BJ (cell line): ENCODE data around the gene ANAPC4. TPM values are rescaled to one million over a fixed set of nuclear protein-coding genes. Genes with fewer than 3 reads are reported as not detected.
"Not testable (repeated sequence)": the region's sequence is repeated elsewhere in the genome, so short reads cannot be mapped to it uniquely, and the experiment has no call there.

ENCODE experiments used
- CTCF ChIA-PET: fragments of 350-600 bp; formaldehyde crosslinking; extraction: SDS; loops from one replicate; lab custom pipeline; 2021; ENCODE audit warnings: antibody characterized with exemption, inconsistent platforms; lab: Yijun Ruan, JAX
- POLR2A ChIA-PET: fragments of 300-600 bp; sonication (Branson Sonifier 250); formaldehyde crosslinking; extraction: SDS; loops from one replicate; lab custom pipeline; 2021; ENCODE audit warnings: antibody characterized with exemption; lab: Charles Lee
- DNase-seq: peaks from one replicate; pipeline ENCODE4 v3.0.0-alpha.2; 2011; ENCODE audit warnings: low read depth
- H3K27me3 ChIP-seq: 2 replicates; pipeline ENCODE4 v1.6.0; 2011; ENCODE audit warnings: low read length; ENCODE audit not compliant: control insufficient read depth, insufficient read depth
- H3K36me3 ChIP-seq: 2 replicates; pipeline ENCODE4 v1.5.1; 2011; ENCODE audit warnings: low read length; ENCODE audit not compliant: control insufficient read depth, insufficient read depth
- H3K4me3 ChIP-seq: 2 replicates; pipeline ENCODE4 v1.5.1; 2011; ENCODE audit warnings: low read depth, mild to moderate bottlenecking, control low read depth, low read length
- polyA minus RNA-seq: library from RNA; depleted of rRNA, polyadenylated mRNA; stranded (reverse); fragments of >200 nt; gene quantifications from 2 replicates; pipeline ENCODE4 v1.2.3, GENCODE V29; 2011; rRNA and poly(A)+ RNA removed
- polyA plus RNA-seq: library from polyadenylated mRNA; depleted of rRNA; stranded (reverse); fragments of >200 nt; gene quantifications from 2 replicates; pipeline ENCODE4 v1.2.3, GENCODE V29; 2011; rRNA removed
- TF ChIP-seq, protein P1 (sequence below): IDR thresholded peaks from 2 replicates; pipeline ENCODE4 v1.5.1; 2011; ENCODE audit warnings: low read depth, mild to moderate bottlenecking, control low read depth, inconsistent platforms, low read length, moderate library complexity; ENCODE audit not compliant: insufficient read depth

Gene ANAPC4, protein sequence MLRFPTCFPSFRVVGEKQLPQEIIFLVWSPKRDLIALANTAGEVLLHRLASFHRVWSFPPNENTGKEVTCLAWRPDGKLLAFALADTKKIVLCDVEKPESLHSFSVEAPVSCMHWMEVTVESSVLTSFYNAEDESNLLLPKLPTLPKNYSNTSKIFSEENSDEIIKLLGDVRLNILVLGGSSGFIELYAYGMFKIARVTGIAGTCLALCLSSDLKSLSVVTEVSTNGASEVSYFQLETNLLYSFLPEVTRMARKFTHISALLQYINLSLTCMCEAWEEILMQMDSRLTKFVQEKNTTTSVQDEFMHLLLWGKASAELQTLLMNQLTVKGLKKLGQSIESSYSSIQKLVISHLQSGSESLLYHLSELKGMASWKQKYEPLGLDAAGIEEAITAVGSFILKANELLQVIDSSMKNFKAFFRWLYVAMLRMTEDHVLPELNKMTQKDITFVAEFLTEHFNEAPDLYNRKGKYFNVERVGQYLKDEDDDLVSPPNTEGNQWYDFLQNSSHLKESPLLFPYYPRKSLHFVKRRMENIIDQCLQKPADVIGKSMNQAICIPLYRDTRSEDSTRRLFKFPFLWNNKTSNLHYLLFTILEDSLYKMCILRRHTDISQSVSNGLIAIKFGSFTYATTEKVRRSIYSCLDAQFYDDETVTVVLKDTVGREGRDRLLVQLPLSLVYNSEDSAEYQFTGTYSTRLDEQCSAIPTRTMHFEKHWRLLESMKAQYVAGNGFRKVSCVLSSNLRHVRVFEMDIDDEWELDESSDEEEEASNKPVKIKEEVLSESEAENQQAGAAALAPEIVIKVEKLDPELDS
- polyA plus RNA-seq, result 7.0 and 16.1 TPM in 2 replicates
- polyA minus RNA-seq, result 6.7 and 7.1 TPM in 2 replicates

DNA sequence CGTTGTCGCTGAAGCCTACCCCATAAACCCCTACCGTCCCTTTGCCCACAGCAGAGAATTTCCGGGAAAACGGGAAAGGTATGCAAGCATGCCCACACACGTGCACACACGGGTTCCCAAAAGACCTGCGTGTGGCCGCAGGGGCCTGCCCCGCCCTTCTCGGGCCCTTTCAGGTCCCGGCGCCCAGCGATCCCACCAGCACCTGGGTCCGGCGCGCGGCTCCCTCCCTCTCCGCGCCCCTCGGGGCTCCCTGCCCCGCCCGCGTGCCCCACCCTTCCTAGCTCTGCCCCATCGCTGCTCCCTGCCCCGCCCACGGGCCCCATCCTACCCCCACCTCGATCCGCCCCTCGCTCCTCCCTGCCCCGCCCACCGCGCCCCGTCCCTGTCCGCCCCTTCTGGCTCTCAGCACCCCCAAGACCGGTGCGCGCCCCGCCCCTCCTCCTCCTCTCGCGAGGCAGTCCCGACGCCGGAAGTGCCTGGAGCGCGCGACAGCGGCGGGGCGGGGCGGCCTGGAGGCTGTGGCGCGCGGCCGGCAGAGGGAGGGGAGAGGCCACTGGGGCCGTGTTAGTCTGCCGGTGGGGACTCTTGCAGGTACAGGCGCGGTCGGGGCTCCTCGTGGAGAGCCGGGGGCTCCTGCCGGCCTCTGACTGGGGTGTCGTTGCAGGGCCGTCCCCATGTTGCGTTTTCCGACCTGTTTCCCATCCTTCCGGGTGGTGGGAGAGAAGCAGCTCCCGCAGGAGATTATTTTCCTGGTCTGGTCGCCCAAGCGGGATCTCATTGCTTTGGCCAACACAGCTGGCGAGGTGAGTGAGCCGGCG, at the start of gene ANAPC4:
TSS of gene ANAPC4 (plus strand) at position 510 of the 818 bp plus-strand sequence. CDS start at position 675, 165 bp downstream.
- POLR2A ChIA-PET, result interaction anchor here (0.6 kb wide), 1 partner anchor 9 kb away, joined by 10 read pairs; no protein-coding TSS in a partner anchor
- peak; percentile 45 for DNase-seq
- Histone ChIP-seq H3K36me3 (0 out of 2 replicates have a peak, but pooled peaks cover 1% of the 10 kb centered on the region), H3K4me3 (peak within 1 kb of the TSS; percentile 96), H3K27me3 (no peaks in the 10 kb centered on the region)
- TF ChIP-seq, protein P1, sequence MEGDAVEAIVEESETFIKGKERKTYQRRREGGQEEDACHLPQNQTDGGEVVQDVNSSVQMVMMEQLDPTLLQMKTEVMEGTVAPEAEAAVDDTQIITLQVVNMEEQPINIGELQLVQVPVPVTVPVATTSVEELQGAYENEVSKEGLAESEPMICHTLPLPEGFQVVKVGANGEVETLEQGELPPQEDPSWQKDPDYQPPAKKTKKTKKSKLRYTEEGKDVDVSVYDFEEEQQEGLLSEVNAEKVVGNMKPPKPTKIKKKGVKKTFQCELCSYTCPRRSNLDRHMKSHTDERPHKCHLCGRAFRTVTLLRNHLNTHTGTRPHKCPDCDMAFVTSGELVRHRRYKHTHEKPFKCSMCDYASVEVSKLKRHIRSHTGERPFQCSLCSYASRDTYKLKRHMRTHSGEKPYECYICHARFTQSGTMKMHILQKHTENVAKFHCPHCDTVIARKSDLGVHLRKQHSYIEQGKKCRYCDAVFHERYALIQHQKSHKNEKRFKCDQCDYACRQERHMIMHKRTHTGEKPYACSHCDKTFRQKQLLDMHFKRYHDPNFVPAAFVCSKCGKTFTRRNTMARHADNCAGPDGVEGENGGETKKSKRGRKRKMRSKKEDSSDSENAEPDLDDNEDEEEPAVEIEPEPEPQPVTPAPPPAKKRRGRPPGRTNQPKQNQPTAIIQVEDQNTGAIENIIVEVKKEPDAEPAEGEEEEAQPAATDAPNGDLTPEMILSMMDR, result no peak
- CTCF ChIA-PET, result interaction anchor here (1.2 kb wide), 1 partner anchor 9 kb away, joined by 3 read pairs; no protein-coding TSS in a partner anchor

DNA sequence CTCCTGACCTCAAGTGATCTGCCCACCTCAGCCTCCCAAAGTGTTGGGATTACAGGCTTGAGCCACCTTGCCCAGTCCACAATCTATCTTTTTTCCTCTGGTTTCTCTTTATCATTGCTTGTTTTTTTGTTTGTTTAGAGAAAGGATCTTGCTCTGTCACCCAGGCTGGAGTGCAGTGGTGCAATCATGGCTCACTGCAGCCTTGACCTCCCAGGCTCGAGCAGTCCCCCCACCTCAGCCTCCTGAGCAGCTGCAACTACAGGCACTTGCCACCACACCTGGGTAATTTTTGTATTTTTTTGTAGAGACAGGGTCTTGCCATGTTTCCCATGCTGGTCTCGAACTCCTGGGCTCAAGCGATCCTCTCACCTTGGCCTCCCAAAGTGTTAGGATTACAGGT, 48.6 kb upstream of the ANAPC4 start:
- DNase-seq, H3K4me3 ChIP-seq, POLR2A ChIA-PET, H3K36me3 ChIP-seq, H3K27me3 ChIP-seq, CTCF ChIA-PET: not testable (repeated sequence)

DNA sequence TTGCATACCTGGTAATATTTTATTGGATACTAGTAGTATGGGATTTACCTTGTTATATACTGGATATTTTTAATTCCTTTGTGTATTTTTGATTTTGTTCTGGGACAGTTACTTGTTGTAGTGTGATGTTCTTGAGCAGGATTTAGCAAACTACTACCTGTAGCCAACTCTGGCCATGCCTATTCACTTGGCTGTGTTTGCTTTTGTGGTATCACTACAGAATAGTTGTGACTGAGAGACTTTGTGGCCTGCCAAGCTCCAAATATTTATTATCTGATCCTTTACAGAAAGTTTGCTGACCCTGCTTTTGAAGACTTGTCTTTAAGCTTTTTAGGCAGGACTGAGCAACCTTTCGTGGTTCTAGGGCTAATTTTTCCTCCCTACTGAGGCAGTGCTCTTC, 46.7 kb upstream of the ANAPC4 start:
- CTCF ChIA-PET, result interaction anchor here (1.1 kb wide), 1 partner anchor 17 kb away, joined by 3 read pairs; the partner anchor contains the start of gene ZCCHC4
- POLR2A ChIA-PET, result no interaction called here
- H3K4me3 ChIP-seq, result no peak overlapping the region
- no peaks in the 10 kb centered on the region for H3K27me3 ChIP-seq
- TF ChIP-seq, protein P1, result no peak
- no peak for DNase-seq
- H3K36me3 ChIP-seq, result no peaks in the 10 kb centered on the region

DNA sequence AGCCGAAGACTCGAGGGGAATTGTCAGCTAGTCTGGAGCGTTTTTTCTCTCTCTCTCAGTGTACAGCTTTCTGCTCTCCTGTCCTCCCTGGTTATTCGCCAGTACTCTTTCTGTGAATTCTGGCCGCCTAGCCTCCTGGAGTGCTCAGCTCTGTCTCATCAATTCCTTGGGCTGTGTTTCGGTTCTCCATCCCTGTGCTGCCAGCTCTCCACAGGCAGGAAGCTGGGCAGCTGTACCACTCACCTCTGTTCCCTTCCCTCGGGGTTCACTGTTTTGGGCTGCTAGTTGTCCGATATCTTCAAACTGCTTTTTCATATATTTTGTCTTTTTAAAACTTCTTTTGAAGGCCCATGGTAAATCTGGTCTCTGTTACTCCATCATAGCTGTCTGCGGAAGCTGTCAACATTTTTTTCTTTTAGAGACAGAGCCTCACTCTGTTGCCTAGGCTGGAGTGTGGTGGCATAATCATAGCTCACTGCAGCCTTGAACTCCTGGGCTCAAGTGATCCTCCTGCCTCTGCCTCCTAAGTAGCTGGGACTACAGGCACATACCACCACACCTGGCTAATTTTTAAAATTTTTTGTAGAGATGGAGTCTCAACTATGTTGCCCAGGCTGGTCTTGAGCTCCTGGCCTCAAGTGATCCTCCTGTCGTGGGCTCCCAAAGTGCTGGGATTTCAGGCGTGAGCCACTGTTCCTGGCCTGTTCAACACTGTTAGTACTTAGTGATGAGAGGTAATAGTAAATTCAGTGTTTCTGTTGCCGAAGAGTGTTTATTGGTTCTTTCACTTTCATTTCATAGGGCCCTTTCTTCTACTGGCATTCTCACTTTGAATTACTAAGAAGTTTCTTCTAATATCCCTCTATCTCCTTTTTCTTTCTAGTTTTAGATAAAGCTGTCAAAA, 45.9 kb upstream of the ANAPC4 start:
- TF ChIP-seq, protein P1, result no peak
- CTCF ChIA-PET, result interaction anchor here (1.4 to 1.6 kb wide), 3 partner anchors 8 to 36 kb away, joined by 3 to 7 read pairs (median 5); partner anchors contain the start of gene ZCCHC4
- no peaks in the 10 kb centered on the region for H3K27me3 ChIP-seq
- DNase-seq, result no peak
- no peaks in the 10 kb centered on the region for H3K36me3 ChIP-seq
- no peak overlapping the region for H3K4me3 ChIP-seq
- POLR2A ChIA-PET, result no interaction called here

DNA sequence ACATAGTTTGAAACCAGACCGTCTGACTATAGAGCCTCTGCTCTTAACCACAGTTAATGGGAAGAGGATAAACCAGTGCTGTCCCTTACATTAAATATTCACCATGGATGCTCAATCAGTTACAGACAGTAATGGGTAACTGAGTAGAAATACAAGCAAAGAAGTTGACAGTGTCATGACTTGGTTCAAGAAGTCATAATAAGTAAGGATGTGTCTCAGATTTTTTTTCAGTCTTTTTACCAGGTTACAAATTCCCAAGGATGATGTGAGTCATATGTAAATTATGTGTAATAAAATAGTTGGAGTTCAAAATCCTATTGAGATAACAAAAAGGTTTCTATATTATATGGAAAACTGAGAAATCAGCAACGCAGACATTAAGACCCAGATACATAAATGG, 33.4 kb upstream of the ANAPC4 start:
- ChIA-PET POLR2A (no interaction called here), CTCF (no interaction called here)
- DNase-seq, result no peak
- H3K27me3 ChIP-seq, result no peaks in the 10 kb centered on the region
- TF ChIP-seq, protein P1, result no peak
- H3K36me3 ChIP-seq, result no peaks in the 10 kb centered on the region
- no peak overlapping the region for H3K4me3 ChIP-seq
